Smooth muscle cell of the coronary artery (primary cell): ENCODE results near the gene UGT3A1. TPM values are rescaled to one million over a fixed set of nuclear protein-coding genes. Genes with fewer than 3 reads are reported as not detected.

Experiments
- total RNA-seq: library from RNA; depleted of rRNA; stranded (reverse); fragments of >200 nt; gene quantifications from 2 replicates; pipeline ENCODE4 v1.2.3, GENCODE V29; 2014; ENCODE audit warnings: low replicate concordance

The UGT3A1 gene
- total RNA-seq = not detected in 2 replicates

GRCh38 chr5:35990941-35991611, at the start of gene UGT3A1:
UGT3A1 (minus strand) TSS chr5:35991390; CDS start chr5:35991240, 150 bp downstream.

DNA sequence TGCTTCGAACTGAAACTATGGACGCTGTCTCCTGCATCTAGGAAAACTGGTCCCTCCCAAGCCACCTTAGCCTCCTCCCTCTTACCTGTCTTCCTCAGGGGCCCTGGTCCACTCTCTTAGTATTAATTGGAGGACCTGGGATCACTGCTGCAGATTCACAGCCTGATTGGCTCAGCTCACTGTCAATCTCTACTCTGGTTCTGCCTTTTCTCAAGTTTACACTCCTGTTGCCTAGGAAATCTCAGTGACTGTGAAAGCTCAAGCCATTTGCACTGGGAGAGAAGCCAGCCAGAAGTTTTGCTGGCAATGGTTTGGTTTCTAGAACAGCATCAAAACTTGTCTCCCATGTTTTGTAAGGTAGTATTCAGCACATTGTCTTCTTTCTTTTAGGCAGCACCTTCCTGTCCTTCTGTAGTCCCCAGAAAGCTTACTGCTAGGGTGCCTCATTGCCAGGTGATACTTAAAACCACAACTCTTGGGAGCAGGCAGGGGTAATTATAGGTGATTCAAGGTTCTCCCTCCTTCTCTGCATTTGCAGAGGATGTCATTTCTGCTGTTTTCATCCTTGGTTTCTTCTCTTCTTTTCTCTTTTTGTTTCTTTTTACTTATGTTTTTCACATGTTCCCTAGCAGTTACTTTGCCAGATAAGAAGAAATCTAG, 52.5 kb downstream of the UGT3A1 start, which contains the start of gene CAPSL:
CAPSL (minus strand) TSS at position 55 of the 660 bp plus-strand sequence. CDS start 17,502 bp downstream, outside the sequence.

Other genes starting within 250 kb of the UGT3A1 start
- gene IL7R, start 134.5 kb downstream of the UGT3A1 start, total RNA-seq = under 0.01 TPM in 1 of 2 replicates, not detected in the other
- not detected in 2 replicates for gene CAPSL, start 52.8 kb downstream of the UGT3A1 start, total RNA-seq
- gene UGT3A2, start 75.5 kb upstream of the UGT3A1 start, total RNA-seq = not detected in 2 replicates
- 10.1 and 11.8 TPM in 2 replicates for gene LMBRD2, start 160.5 kb upstream of the UGT3A1 start, total RNA-seq
- gene SKP2, start 160.7 kb upstream of the UGT3A1 start, total RNA-seq = 10.2 and 16.1 TPM in 2 replicates